K562 (cell line): Measurements from ENCODE around the gene KRTAP9-3. TPM values are rescaled to one million over a fixed set of nuclear protein-coding genes. Genes with fewer than 3 reads are reported as not detected.

ENCODE experiments used
- FOXK2 ChIP-seq, 2 experiments: fragments of 450-650 bp; IDR thresholded peaks in 1 of 2; conservative IDR thresholded peaks in 1 of 2; 2 replicates each; pipeline ENCODE4 v1.6.1; 2016; ENCODE audit warnings: low read depth in 2 of 2, mild to moderate bottlenecking in 1 of 2
- ZBTB8A ChIP-seq: fragments of 450-650 bp; IDR thresholded peaks from 2 replicates; pipeline ENCODE4 v1.6.1; 2018; ENCODE audit warnings: mild to moderate bottlenecking, moderate library complexity; ENCODE audit not compliant: partially characterized antibody
- ZC3H8 ChIP-seq: fragments of 450-650 bp; IDR thresholded peaks from 2 replicates; pipeline ENCODE4 v1.6.1; 2017
- polyA plus RNA-seq, 8 experiments: library from polyadenylated mRNA; depleted of rRNA in 4 of 8; stranded (reverse) in 5 of 8; unstranded in 3 of 8; fragments of >200 nt; fragmentation: Nextera tagmentation in 2 of 8; fragmentation: Illumina TruSeq in 1 of 8; extraction: Ambion mirVana in 2 of 8; extraction: Trizol in 1 of 8; gene quantifications; 2 replicates each; pipeline versions ENCODE4 v1.2.1 to v1.2.3, GENCODE V29; 2011 to 2014; ENCODE audit warnings: inconsistent platforms in 1 of 8, missing spikeins in 1 of 8
- total RNA-seq, 7 experiments: library from RNA; depleted of rRNA in 6 of 7; stranded (reverse); fragments of >200 nt in 6 of 7; fragmentation: Illumina TruSeq in 2 of 7; extraction: Trizol in 2 of 7; gene quantifications; 2 replicates each; pipeline versions ENCODE4 v1.2.1 to v1.2.3, GENCODE V29; 2011 to 2021; ENCODE audit warnings: low replicate concordance in 1 of 7
- TF ChIP-seq, protein P1 (sequence below): fragments of 250-450 bp; sonication (Bioruptor Pico); IDR thresholded peaks from 2 replicates; pipeline ENCODE4 v1.4.0; 2020
- TF ChIP-seq, protein P2 (sequence below): sonication (generic); formaldehyde crosslinking; IDR thresholded peaks from 2 replicates; pipeline ENCODE4 v1.8.1; 2023; ENCODE audit warnings: mild to moderate bottlenecking, missing genetic modification reagents

KRTAP9-3 gene
- total and polyA plus RNA-seq, 9 of the 15 experiments (the other 6 are each of a cell fraction or from before 2014, with no cell fraction given): not detected

DNA sequence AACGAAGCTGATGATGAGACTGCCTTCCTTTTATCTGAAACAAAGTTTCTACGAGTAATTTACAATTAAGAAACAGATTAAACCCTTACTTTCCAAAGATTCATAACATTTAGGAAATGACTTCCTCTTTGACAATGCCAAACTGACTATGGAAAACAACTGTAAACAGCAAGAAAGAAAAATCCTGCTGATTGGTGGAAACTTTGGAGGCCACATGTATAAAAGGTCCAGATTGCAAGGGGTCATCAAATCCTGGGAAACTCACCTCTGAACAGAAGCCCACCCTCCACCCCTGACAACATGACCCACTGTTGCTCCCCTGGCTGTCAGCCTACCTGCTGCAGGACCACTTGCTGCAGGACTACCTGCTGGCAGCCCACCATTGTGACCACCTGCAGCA, 32.8 kb downstream of the KRTAP9-3 start, which contains the start of gene KRTAP9-6 (continued):
- TF ChIP-seq, protein P1, sequence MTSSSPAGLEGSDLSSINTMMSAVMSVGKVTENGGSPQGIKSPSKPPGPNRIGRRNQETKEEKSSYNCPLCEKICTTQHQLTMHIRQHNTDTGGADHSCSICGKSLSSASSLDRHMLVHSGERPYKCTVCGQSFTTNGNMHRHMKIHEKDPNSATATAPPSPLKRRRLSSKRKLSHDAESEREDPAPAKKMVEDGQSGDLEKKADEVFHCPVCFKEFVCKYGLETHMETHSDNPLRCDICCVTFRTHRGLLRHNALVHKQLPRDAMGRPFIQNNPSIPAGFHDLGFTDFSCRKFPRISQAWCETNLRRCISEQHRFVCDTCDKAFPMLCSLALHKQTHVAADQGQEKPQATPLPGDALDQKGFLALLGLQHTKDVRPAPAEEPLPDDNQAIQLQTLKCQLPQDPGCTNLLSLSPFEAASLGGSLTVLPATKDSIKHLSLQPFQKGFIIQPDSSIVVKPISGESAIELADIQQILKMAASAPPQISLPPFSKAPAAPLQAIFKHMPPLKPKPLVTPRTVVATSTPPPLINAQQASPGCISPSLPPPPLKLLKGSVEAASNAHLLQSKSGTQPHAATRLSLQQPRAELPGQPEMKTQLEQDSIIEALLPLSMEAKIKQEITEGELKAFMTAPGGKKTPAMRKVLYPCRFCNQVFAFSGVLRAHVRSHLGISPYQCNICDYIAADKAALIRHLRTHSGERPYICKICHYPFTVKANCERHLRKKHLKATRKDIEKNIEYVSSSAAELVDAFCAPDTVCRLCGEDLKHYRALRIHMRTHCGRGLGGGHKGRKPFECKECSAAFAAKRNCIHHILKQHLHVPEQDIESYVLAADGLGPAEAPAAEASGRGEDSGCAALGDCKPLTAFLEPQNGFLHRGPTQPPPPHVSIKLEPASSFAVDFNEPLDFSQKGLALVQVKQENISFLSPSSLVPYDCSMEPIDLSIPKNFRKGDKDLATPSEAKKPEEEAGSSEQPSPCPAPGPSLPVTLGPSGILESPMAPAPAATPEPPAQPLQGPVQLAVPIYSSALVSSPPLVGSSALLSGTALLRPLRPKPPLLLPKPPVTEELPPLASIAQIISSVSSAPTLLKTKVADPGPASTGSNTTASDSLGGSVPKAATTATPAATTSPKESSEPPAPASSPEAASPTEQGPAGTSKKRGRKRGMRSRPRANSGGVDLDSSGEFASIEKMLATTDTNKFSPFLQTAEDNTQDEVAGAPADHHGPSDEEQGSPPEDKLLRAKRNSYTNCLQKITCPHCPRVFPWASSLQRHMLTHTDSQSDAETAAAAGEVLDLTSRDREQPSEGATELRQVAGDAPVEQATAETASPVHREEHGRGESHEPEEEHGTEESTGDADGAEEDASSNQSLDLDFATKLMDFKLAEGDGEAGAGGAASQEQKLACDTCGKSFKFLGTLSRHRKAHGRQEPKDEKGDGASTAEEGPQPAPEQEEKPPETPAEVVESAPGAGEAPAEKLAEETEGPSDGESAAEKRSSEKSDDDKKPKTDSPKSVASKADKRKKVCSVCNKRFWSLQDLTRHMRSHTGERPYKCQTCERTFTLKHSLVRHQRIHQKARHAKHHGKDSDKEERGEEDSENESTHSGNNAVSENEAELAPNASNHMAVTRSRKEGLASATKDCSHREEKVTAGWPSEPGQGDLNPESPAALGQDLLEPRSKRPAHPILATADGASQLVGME: no peak
- no peak for TF ChIP-seq ZBTB8A
- TF ChIP-seq FOXK2 (conservative IDR thresholded peaks at IDR 0.05 in 1 of 2, IDR thresholded peaks at IDR 0.05 in 1 of 2; ENCODE audit: low read depth in 2 of 2): no peak
- no peak for TF ChIP-seq ZC3H8
- TF ChIP-seq, protein P2, sequence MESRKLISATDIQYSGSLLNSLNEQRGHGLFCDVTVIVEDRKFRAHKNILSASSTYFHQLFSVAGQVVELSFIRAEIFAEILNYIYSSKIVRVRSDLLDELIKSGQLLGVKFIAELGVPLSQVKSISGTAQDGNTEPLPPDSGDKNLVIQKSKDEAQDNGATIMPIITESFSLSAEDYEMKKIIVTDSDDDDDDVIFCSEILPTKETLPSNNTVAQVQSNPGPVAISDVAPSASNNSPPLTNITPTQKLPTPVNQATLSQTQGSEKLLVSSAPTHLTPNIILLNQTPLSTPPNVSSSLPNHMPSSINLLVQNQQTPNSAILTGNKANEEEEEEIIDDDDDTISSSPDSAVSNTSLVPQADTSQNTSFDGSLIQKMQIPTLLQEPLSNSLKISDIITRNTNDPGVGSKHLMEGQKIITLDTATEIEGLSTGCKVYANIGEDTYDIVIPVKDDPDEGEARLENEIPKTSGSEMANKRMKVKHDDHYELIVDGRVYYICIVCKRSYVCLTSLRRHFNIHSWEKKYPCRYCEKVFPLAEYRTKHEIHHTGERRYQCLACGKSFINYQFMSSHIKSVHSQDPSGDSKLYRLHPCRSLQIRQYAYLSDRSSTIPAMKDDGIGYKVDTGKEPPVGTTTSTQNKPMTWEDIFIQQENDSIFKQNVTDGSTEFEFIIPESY (CRISPR knock-in tag): no peak
